SK-N-SH treated with all-trans-retinoic acid at 6 μM for 48 hours (cell line): ENCODE results near the gene TMA7B.

Experiments
- ATAC-seq: fragments of 200-7000 bp; cut with Tn5 transposase; 3 replicates; pipeline ENCODE4 v1.9.1; 2020; ENCODE audit warnings: mild to moderate bottlenecking, moderate library complexity
- ARNTL ChIP-seq: fragments of 450-650 bp; formaldehyde crosslinking; IDR thresholded peaks from 2 replicates; pipeline ENCODE4 v1.5.0; 2020; ENCODE audit warnings: low read depth, mild to moderate bottlenecking, moderate library complexity, borderline replicate concordance
- CSDC2 ChIP-seq: fragments of 250-450 bp; sonication (Bioruptor Pico); IDR thresholded peaks from 2 replicates; pipeline ENCODE4 v1.5.0; 2020; ENCODE audit warnings: mild to moderate bottlenecking, moderate library complexity
- CSRNP3 ChIP-seq: fragments of 250-450 bp; sonication (Bioruptor Pico); IDR thresholded peaks from 2 replicates; pipeline ENCODE4 v1.5.1; 2021; ENCODE audit warnings: mild to moderate bottlenecking, moderate library complexity
- GLIS3 ChIP-seq: fragments of 250-450 bp; sonication (Bioruptor Pico); IDR thresholded peaks from 2 replicates; pipeline ENCODE4 v1.5.0; 2020; ENCODE audit warnings: mild to moderate bottlenecking, moderate library complexity
- ISL1 ChIP-seq: fragments of 250-450 bp; sonication (Bioruptor Pico); IDR thresholded peaks from 2 replicates; pipeline ENCODE4 v2.1.2; 2022; ENCODE audit warnings: mild to moderate bottlenecking, moderate library complexity
- OSR1 ChIP-seq: fragments of 250-450 bp; sonication (Bioruptor Pico); IDR thresholded peaks from 2 replicates; pipeline ENCODE4 v1.8.0; 2022; ENCODE audit warnings: moderate library complexity, mild to moderate bottlenecking, inconsistent platforms
- PATZ1 ChIP-seq: fragments of 250-450 bp; sonication (Bioruptor Pico); IDR thresholded peaks from 2 replicates; pipeline ENCODE4 v1.8.0; 2020; ENCODE audit warnings: mild to moderate bottlenecking, moderate library complexity, borderline replicate concordance
- PPARA ChIP-seq: fragments of 250-450 bp; sonication (Bioruptor Pico); IDR thresholded peaks from 2 replicates; pipeline ENCODE4 v1.5.0; 2020; ENCODE audit warnings: mild to moderate bottlenecking, borderline replicate concordance
- RARB ChIP-seq: fragments of 250-450 bp; sonication (Bioruptor Pico); IDR thresholded peaks from 2 replicates; pipeline ENCODE4 v1.8.0; 2021; ENCODE audit warnings: mild to moderate bottlenecking, moderate library complexity
- SNAI2 ChIP-seq: fragments of 250-450 bp; sonication (Bioruptor Pico); IDR thresholded peaks from 2 replicates; pipeline ENCODE4 v1.5.0; 2020; ENCODE audit warnings: mild to moderate bottlenecking, moderate library complexity
- TCF4 ChIP-seq: fragments of 250-450 bp; sonication (Bioruptor Pico); IDR thresholded peaks from 2 replicates; pipeline ENCODE4 v1.8.0; 2021; ENCODE audit warnings: mild to moderate bottlenecking, moderate library complexity, borderline replicate concordance
- TOX ChIP-seq: fragments of 250-450 bp; sonication (Bioruptor Pico); IDR thresholded peaks from 2 replicates; pipeline ENCODE4 v1.8.0; 2021; ENCODE audit warnings: mild to moderate bottlenecking, moderate library complexity, borderline replicate concordance
- TSHZ2 ChIP-seq: fragments of 250-450 bp; sonication (Bioruptor Pico); IDR thresholded peaks from 2 replicates; pipeline ENCODE4 v1.5.0; 2020; ENCODE audit warnings: mild to moderate bottlenecking, moderate library complexity
- ZC3H10 ChIP-seq: fragments of 250-450 bp; sonication (Bioruptor Pico); IDR thresholded peaks from 2 replicates; pipeline ENCODE4 v1.5.1; 2021; ENCODE audit warnings: mild to moderate bottlenecking, moderate library complexity
- ZFP3 ChIP-seq: fragments of 250-450 bp; sonication (Bioruptor Pico); IDR thresholded peaks from 2 replicates; pipeline ENCODE4 v1.5.0; 2020; ENCODE audit warnings: mild to moderate bottlenecking, moderate library complexity
- ZNF70 ChIP-seq: fragments of 450-650 bp; formaldehyde crosslinking; IDR thresholded peaks from 2 replicates; pipeline ENCODE4 v1.5.0; 2020; ENCODE audit warnings: mild to moderate bottlenecking, moderate library complexity
- ZNF8 ChIP-seq: fragments of 450-650 bp; formaldehyde crosslinking; IDR thresholded peaks from 2 replicates; pipeline ENCODE4 v1.5.0; 2020; ENCODE audit warnings: mild to moderate bottlenecking, moderate library complexity
- TF ChIP-seq, protein P1 (sequence below): fragments of 250-450 bp; sonication (Bioruptor Pico); IDR thresholded peaks from 2 replicates; pipeline ENCODE4 v1.5.1; 2020; ENCODE audit warnings: low read depth, mild to moderate bottlenecking, moderate library complexity
- TF ChIP-seq, protein P2 (sequence below): fragments of 250-450 bp; sonication (Bioruptor Pico); IDR thresholded peaks from 2 replicates; pipeline ENCODE4 v1.8.0; 2021; ENCODE audit warnings: low read depth, mild to moderate bottlenecking, moderate library complexity, borderline replicate concordance

TMA7B gene

GRCh38 chr22:39995393-39996252, 35.4 kb downstream of the TMA7B start:
- TF ChIP-seq ZNF8 (CRISPR knock-in tag) (no peak), CSDC2 (CRISPR knock-in tag) (no peak), ARNTL (no peak), RARB (no peak), ZNF70 (CRISPR knock-in tag) (no peak), GLIS3 (CRISPR knock-in tag) (no peak), PATZ1 (CRISPR knock-in tag) (no peak), SNAI2 (CRISPR knock-in tag) (no peak), ZFP3 (no peak), TCF4 (no peak), ZC3H10 (CRISPR knock-in tag) (no peak), OSR1 (CRISPR knock-in tag) (no peak)
- TF ChIP-seq, protein P1, sequence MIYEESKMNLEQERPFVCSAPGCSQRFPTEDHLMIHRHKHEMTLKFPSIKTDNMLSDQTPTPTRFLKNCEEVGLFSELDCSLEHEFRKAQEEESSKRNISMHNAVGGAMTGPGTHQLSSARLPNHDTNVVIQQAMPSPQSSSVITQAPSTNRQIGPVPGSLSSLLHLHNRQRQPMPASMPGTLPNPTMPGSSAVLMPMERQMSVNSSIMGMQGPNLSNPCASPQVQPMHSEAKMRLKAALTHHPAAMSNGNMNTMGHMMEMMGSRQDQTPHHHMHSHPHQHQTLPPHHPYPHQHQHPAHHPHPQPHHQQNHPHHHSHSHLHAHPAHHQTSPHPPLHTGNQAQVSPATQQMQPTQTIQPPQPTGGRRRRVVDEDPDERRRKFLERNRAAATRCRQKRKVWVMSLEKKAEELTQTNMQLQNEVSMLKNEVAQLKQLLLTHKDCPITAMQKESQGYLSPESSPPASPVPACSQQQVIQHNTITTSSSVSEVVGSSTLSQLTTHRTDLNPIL (CRISPR knock-in tag) = no peak
- TF ChIP-seq, protein P2, sequence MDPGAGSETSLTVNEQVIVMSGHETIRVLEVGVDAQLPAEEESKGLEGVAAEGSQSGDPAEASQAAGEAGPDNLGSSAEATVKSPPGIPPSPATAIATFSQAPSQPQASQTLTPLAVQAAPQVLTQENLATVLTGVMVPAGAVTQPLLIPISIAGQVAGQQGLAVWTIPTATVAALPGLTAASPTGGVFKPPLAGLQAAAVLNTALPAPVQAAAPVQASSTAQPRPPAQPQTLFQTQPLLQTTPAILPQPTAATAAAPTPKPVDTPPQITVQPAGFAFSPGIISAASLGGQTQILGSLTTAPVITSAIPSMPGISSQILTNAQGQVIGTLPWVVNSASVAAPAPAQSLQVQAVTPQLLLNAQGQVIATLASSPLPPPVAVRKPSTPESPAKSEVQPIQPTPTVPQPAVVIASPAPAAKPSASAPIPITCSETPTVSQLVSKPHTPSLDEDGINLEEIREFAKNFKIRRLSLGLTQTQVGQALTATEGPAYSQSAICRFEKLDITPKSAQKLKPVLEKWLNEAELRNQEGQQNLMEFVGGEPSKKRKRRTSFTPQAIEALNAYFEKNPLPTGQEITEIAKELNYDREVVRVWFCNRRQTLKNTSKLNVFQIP (CRISPR knock-in tag) = no peak
- ATAC-seq = no peak

DNA sequence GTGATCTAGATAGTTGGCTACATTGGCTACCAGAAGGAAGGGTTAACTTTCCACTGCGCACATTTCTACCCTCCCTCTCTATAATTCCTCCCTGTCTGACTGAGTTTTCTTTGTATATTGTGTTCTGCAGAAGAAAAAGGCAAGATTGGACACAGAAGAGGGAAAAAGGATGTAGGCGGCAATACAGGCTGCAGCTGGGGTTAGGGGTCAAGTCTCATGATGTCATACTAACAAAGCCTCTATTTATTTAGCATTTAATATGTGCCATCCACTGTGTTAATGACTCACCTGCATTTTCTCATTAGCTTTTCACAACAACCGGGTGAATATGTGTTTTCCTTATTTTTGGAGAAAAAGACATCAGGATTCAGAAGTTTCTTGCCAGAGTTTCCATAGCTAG, 36.5 kb downstream of the TMA7B start:
- ATAC-seq = no peak
- TF ChIP-seq TCF4 (no peak), TOX (no peak), GLIS3 (CRISPR knock-in tag) (no peak), SNAI2 (CRISPR knock-in tag) (no peak), CSDC2 (CRISPR knock-in tag) (no peak), CSRNP3 (CRISPR knock-in tag) (no peak), ZC3H10 (CRISPR knock-in tag) (no peak), ZNF8 (CRISPR knock-in tag) (no peak), TSHZ2 (CRISPR knock-in tag) (no peak)

- no peak for ATAC-seq
Observed at GRCh38 chr22:39997421-39997820, 37.2 kb downstream of the TMA7B start.

More at GRCh38 chr22:39997421-39997820, 37.2 kb downstream of the TMA7B start:
- no peak for TF ChIP-seq PPARA (CRISPR knock-in tag)
- no peak for TF ChIP-seq CSRNP3 (CRISPR knock-in tag)
- no peak for TF ChIP-seq ISL1 (CRISPR knock-in tag)
- TF ChIP-seq PATZ1 (CRISPR knock-in tag) = no peak
- TF ChIP-seq CSDC2 (CRISPR knock-in tag) = no peak
- TF ChIP-seq, protein P2 (CRISPR knock-in tag) = no peak
- no peak for TF ChIP-seq TCF4
- no peak for TF ChIP-seq TOX
- no peak for TF ChIP-seq ZFP3
- TF ChIP-seq ZNF8 (CRISPR knock-in tag) = no peak
